HepG2 (cell line): Measurements from ENCODE around the gene AK8.

Source experiments
- AGO1 ChIP-seq: fragments of 200-400 bp; formaldehyde crosslinking; IDR thresholded peaks from 2 replicates; pipeline ENCODE4 v1.6.1; 2017; ENCODE audit warnings: mild to moderate bottlenecking, low read depth, low read length, moderate library complexity; ENCODE audit not compliant: poor library complexity, severe bottlenecking
- ARID2 ChIP-seq: sonication (generic); formaldehyde crosslinking; IDR thresholded peaks from 2 replicates; pipeline ENCODE4 v1.8.1; 2022; ENCODE audit warnings: mild to moderate bottlenecking, missing genetic modification reagents, borderline replicate concordance
- CREB1 ChIP-seq, 2 experiments: fragments of 450-650 bp in 1 of 2; IDR thresholded peaks; 2 replicates each; pipeline ENCODE4 v1.6.1; 2016 to 2017; ENCODE audit warnings: control low read depth in 1 of 2, mild to moderate bottlenecking in 1 of 2, missing compliant biosample characterization in 1 of 2, missing genetic modification characterization in 1 of 2
- FOXM1 ChIP-seq: sonication (generic); formaldehyde crosslinking; IDR thresholded peaks from 2 replicates; pipeline ENCODE4 v1.5.0; 2020; ENCODE audit warnings: missing genetic modification reagents
- MLX ChIP-seq: IDR thresholded peaks from 2 replicates; pipeline ENCODE4 v1.6.1; 2016
- NR3C1 ChIP-seq: sonication (generic); formaldehyde crosslinking; IDR thresholded peaks from 2 replicates; pipeline ENCODE4 v1.4.0; 2020; ENCODE audit warnings: missing genetic modification reagents
- SMAD3 ChIP-seq: sonication (generic); formaldehyde crosslinking; IDR thresholded peaks from 2 replicates; pipeline ENCODE4 v1.4.0; 2020; ENCODE audit warnings: missing genetic modification reagents
- SRSF1 ChIP-seq: fragments of 200-400 bp; formaldehyde crosslinking; optimal IDR thresholded peaks from 2 replicates; pipeline ENCODE3; 2017; ENCODE audit warnings: mild to moderate bottlenecking, low read depth, low read length, moderate library complexity
- ZNF138 ChIP-seq: sonication (generic); formaldehyde crosslinking; IDR thresholded peaks from 2 replicates; pipeline ENCODE4 v1.5.0; 2020; ENCODE audit warnings: mild to moderate bottlenecking, low read depth, missing genetic modification reagents
- ZNF20 ChIP-seq: sonication (generic); formaldehyde crosslinking; IDR thresholded peaks from 2 replicates; pipeline ENCODE4 v1.4.0; 2020; ENCODE audit warnings: mild to moderate bottlenecking, moderate library complexity, missing genetic modification reagents
- ZSCAN30 ChIP-seq: sonication (generic); formaldehyde crosslinking; IDR thresholded peaks from 2 replicates; pipeline ENCODE4 v1.5.0; 2020; ENCODE audit warnings: mild to moderate bottlenecking, missing genetic modification reagents
- TF ChIP-seq, protein P1 (sequence below): sonication (generic); formaldehyde crosslinking; IDR thresholded peaks from 2 replicates; pipeline ENCODE4 v1.5.0; 2020; ENCODE audit warnings: mild to moderate bottlenecking, missing genetic modification reagents, moderate library complexity

DNA sequence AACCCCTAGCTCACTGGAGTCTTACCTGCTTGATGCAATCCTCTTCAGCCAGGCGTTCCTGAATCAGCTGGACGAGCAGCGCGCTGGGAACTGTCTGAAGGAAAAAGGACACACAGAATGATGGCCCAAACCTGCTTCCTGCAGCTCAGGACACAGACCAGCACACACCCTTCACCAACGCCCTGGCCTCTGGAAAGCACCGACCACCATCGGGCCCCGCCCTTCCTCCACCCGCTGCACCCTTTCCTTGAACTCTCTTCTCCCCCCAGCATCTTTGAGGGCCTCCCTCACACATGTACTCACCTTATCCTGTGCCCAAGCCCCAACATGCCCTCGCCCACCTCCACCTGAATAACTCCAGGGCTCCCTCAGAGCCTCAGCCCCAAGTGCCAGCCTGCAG is 23.3 kb downstream of the AK8 start:
- TF ChIP-seq, protein P1, sequence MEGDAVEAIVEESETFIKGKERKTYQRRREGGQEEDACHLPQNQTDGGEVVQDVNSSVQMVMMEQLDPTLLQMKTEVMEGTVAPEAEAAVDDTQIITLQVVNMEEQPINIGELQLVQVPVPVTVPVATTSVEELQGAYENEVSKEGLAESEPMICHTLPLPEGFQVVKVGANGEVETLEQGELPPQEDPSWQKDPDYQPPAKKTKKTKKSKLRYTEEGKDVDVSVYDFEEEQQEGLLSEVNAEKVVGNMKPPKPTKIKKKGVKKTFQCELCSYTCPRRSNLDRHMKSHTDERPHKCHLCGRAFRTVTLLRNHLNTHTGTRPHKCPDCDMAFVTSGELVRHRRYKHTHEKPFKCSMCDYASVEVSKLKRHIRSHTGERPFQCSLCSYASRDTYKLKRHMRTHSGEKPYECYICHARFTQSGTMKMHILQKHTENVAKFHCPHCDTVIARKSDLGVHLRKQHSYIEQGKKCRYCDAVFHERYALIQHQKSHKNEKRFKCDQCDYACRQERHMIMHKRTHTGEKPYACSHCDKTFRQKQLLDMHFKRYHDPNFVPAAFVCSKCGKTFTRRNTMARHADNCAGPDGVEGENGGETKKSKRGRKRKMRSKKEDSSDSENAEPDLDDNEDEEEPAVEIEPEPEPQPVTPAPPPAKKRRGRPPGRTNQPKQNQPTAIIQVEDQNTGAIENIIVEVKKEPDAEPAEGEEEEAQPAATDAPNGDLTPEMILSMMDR (CRISPR knock-in tag) = no peak
- no peak for TF ChIP-seq CREB1 (IDR thresholded peaks at IDR 0.05)
- TF ChIP-seq CREB1 (CRISPR knock-in tag; IDR thresholded peaks at IDR 0.05) = no peak
- TF ChIP-seq SMAD3 = no peak
- no peak for TF ChIP-seq ZSCAN30 (CRISPR knock-in tag)
- no peak for TF ChIP-seq ZNF138 (CRISPR knock-in tag)
- TF ChIP-seq SRSF1 = no peak
- TF ChIP-seq NR3C1 = no peak
- no peak for TF ChIP-seq AGO1
- TF ChIP-seq ARID2 (CRISPR knock-in tag) = no peak
- no peak for TF ChIP-seq ZNF20 (CRISPR knock-in tag)
- TF ChIP-seq FOXM1 (CRISPR knock-in tag) = no peak
- TF ChIP-seq MLX (CRISPR knock-in tag) = no peak
